Thoracic aorta (tissue), 2 donors: Measurements from ENCODE around the gene MGAT3. TPM values are rescaled to one million over a fixed set of nuclear protein-coding genes. Genes with fewer than 3 reads are reported as not detected.

Experiments used
- ATAC-seq: fragments of 150-250 bp; one replicate; pipeline ENCODE4 v1.8.0; 2017; ENCODE audit warnings: low read depth; ENCODE audit not compliant: insufficient number of reproducible peaks, low FRiP score
- DNase-seq: peaks from one replicate; pipeline ENCODE4 v3.0.0-alpha.2; 2020; ENCODE audit warnings: low spot score
- H3K27ac ChIP-seq, 2 donors: fragments of 200-600 bp; sonication (generic); 1 replicate in 1 of 2; 2 replicates in 1 of 2; pipeline ENCODE4 v1.5.1; 2016; ENCODE audit warnings: mild to moderate bottlenecking in 2 of 2, moderate library complexity in 2 of 2
- H3K27me3 ChIP-seq: fragments of 200-600 bp; sonication (generic); replicated peaks from 2 replicates; pipeline ENCODE4 v1.6.0; 2016; ENCODE audit warnings: mild to moderate bottlenecking; ENCODE audit not compliant: insufficient read depth
- H3K36me3 ChIP-seq: fragments of 200-600 bp; sonication (generic); one replicate; pipeline ENCODE4 v1.5.1; 2016
- H3K4me1 ChIP-seq, 2 donors: fragments of 200-600 bp; sonication (generic); 1 replicate in 1 of 2; 2 replicates in 1 of 2; pipeline versions ENCODE4 v1.5.1 to v1.6.0; 2016; ENCODE audit warnings: low read depth in 2 of 2, mild to moderate bottlenecking in 1 of 2; ENCODE audit not compliant: control insufficient read depth in 1 of 2
- H3K4me3 ChIP-seq: fragments of 200-600 bp; sonication (generic); 2 replicates; pipeline ENCODE4 v1.5.1; 2016; ENCODE audit warnings: mild to moderate bottlenecking
- H3K9me3 ChIP-seq: fragments of 200-600 bp; sonication (generic); 2 replicates; pipeline ENCODE4 v1.5.1; 2016
- CTCF ChIP-seq: fragments of 200-600 bp; sonication (generic); IDR thresholded peaks from one replicate; pipeline ENCODE4 v1.5.1; 2019; ENCODE audit warnings: antibody characterized with exemption
- total RNA-seq, 2 donors: library from RNA; depleted of rRNA; stranded (reverse); fragments of >200 nt; gene quantifications; one replicate each; pipeline versions ENCODE4 v1.1.0 to v1.2.3, GENCODE V29; 2016

The MGAT3 gene
- total RNA-seq, 2 donors from 2014 or later = 1.1 to 3.2 TPM

GRCh38 chr22:39458444-39459083, 1.8 kb downstream of the MGAT3 start:
- peaks cover 0 to 10% of the 10 kb centered on the region in 2 donors for H3K4me1 ChIP-seq
- no peak for TF ChIP-seq CTCF
- H3K4me3 ChIP-seq = peak overlapping the region; percentile 65
- no peaks in the 10 kb centered on the region for H3K9me3 ChIP-seq
- H3K36me3 ChIP-seq = no peaks in the 10 kb centered on the region
- no peak overlapping the region for H3K27ac ChIP-seq
- ATAC-seq (no peak), DNase-seq (no peak)
- H3K27me3 ChIP-seq = no peaks in the 10 kb centered on the region

GRCh38 chr22:39459681-39460080, 2.9 kb downstream of the MGAT3 start:
- DNase-seq = no peak
- Histone ChIP-seq H3K4me3 (no peak overlapping the region), H3K27ac (no peak overlapping the region), H3K4me1 (peaks cover 0 to 10% of the 10 kb centered on the region in 2 donors), H3K36me3 (no peaks in the 10 kb centered on the region), H3K27me3 (no peaks in the 10 kb centered on the region), H3K9me3 (no peaks in the 10 kb centered on the region)
- no peak for ATAC-seq
- TF ChIP-seq CTCF = no peak

GRCh38 chr22:39462443-39463221, 5.8 kb downstream of the MGAT3 start:
- H3K27ac ChIP-seq = no peak overlapping the region
- no peaks in the 10 kb centered on the region for H3K36me3 ChIP-seq
- H3K9me3 ChIP-seq = no peaks in the 10 kb centered on the region
- ATAC-seq (peak; percentile 9), DNase-seq (no peak)
- H3K27me3 ChIP-seq = no peaks in the 10 kb centered on the region
- H3K4me3 ChIP-seq = no peak overlapping the region
- TF ChIP-seq CTCF = no peak
- peaks cover 0 to 7% of the 10 kb centered on the region in 2 donors for H3K4me1 ChIP-seq

GRCh38 chr22:39463277-39463676, 6.5 kb downstream of the MGAT3 start:
- DNase-seq (no peak), ATAC-seq (no peak)
- no peak for TF ChIP-seq CTCF
- H3K4me1 ChIP-seq = peaks cover 0 to under 1% of the 10 kb centered on the region in 2 donors
- H3K9me3 ChIP-seq = no peaks in the 10 kb centered on the region
- no peaks in the 10 kb centered on the region for H3K36me3 ChIP-seq
- H3K27me3 ChIP-seq = no peaks in the 10 kb centered on the region
- H3K27ac ChIP-seq = no peak overlapping the region
- no peak overlapping the region for H3K4me3 ChIP-seq

GRCh38 chr22:39463931-39464390, 7.1 kb downstream of the MGAT3 start:
- no peak for ATAC-seq
- no peak overlapping the region for H3K27ac ChIP-seq
- H3K4me1 ChIP-seq = no peaks in the 10 kb centered on the region

More at GRCh38 chr22:39463931-39464390, 7.1 kb downstream of the MGAT3 start:
- Histone ChIP-seq H3K4me3 (no peak overlapping the region), H3K36me3 (no peaks in the 10 kb centered on the region), H3K27me3 (no peaks in the 10 kb centered on the region), H3K9me3 (no peaks in the 10 kb centered on the region)
- TF ChIP-seq CTCF = no peak
- no peak for DNase-seq
